ENCODE results near the gene DNASE1L3.
A peak's percentile ranks its signal among the peaks of the same experiment; 100 is the strongest.

The DNASE1L3 gene

GRCh38 chr3:58254144-58254543 lies 43.4 kb upstream of the DNASE1L3 start:
- Histone ChIP-seq H3K36me3 (ENCODE audit: control insufficient read depth, insufficient read depth, low read length) (peaks cover 3% of the 10 kb centered on the region), H3K27me3 (replicated peaks; ENCODE audit: control insufficient read depth, insufficient read depth, low read length) (no peaks in the 10 kb centered on the region), H3K4me3 (replicated peaks; ENCODE audit: low read depth, low read length) (no peak overlapping the region)
- no peak for DNase-seq (ENCODE audit: extremely low read depth, insufficient read length)
- no peak for TF ChIP-seq CTCF (IDR thresholded peaks at IDR 0.05; ENCODE audit: insufficient read depth, low read length, poor library complexity, severe bottlenecking)

GRCh38 chr3:58251631-58252035 lies 40.9 kb upstream of the DNASE1L3 start:
- DNase-seq (ENCODE audit: extremely low read depth, insufficient read length): no peak
- H3K27me3 ChIP-seq (replicated peaks; ENCODE audit: control insufficient read depth, insufficient read depth, low read length): no peaks in the 10 kb centered on the region
- no peak for TF ChIP-seq CTCF (IDR thresholded peaks at IDR 0.05; ENCODE audit: insufficient read depth, low read length, poor library complexity, severe bottlenecking)
- no peak overlapping the region for H3K4me3 ChIP-seq (replicated peaks; ENCODE audit: low read depth, low read length)
- H3K36me3 ChIP-seq (ENCODE audit: control insufficient read depth, insufficient read depth, low read length): no peaks in the 10 kb centered on the region; the same call in 1 of the 2 replicates

- no peak overlapping the region for H3K4me3 ChIP-seq (replicated peaks; ENCODE audit: low read depth, low read length)
- H3K36me3 ChIP-seq (ENCODE audit: control insufficient read depth, insufficient read depth, low read length): no peaks in the 10 kb centered on the region; the same call in 1 of the 2 replicates
- no peaks in the 10 kb centered on the region for H3K27me3 ChIP-seq (replicated peaks; ENCODE audit: control insufficient read depth, insufficient read depth, low read length)
- DNase-seq (ENCODE audit: extremely low read depth, insufficient read length): no peak
- TF ChIP-seq CTCF (IDR thresholded peaks at IDR 0.05; ENCODE audit: insufficient read depth, low read length, poor library complexity, severe bottlenecking): no peak
Measured at GRCh38 chr3:58250093-58250707, 39.4 kb upstream of the DNASE1L3 start.

- peak; percentile 4 for TF ChIP-seq CTCF (IDR thresholded peaks at IDR 0.05; ENCODE audit: insufficient read depth, low read length, poor library complexity, severe bottlenecking)
- Histone ChIP-seq H3K4me3 (replicated peaks; ENCODE audit: low read depth, low read length) (no peak overlapping the region), H3K27me3 (replicated peaks; ENCODE audit: control insufficient read depth, insufficient read depth, low read length) (no peaks in the 10 kb centered on the region), H3K36me3 (ENCODE audit: control insufficient read depth, insufficient read depth, low read length) (no peaks in the 10 kb centered on the region; the same call in 1 of the 2 replicates)
- no peak for DNase-seq (ENCODE audit: extremely low read depth, insufficient read length)
Measured at GRCh38 chr3:58249358-58250092, 38.8 kb upstream of the DNASE1L3 start.

- no peak for TF ChIP-seq CTCF (IDR thresholded peaks at IDR 0.05; ENCODE audit: insufficient read depth, low read length, poor library complexity, severe bottlenecking)
- H3K36me3 ChIP-seq (ENCODE audit: control insufficient read depth, insufficient read depth, low read length): no peaks in the 10 kb centered on the region
- no peaks in the 10 kb centered on the region for H3K27me3 ChIP-seq (replicated peaks; ENCODE audit: control insufficient read depth, insufficient read depth, low read length)
- no peak overlapping the region for H3K4me3 ChIP-seq (replicated peaks; ENCODE audit: low read depth, low read length)
- no peak for DNase-seq (ENCODE audit: extremely low read depth, insufficient read length)
Measured at GRCh38 chr3:58246148-58247047, 35.6 kb upstream of the DNASE1L3 start.

Measured in GM06990 (cell line).